GM12875 (cell line): ENCODE data around the gene FAM135A.
A peak's percentile ranks its signal among the peaks of the same experiment; 100 is the strongest.

Source experiments
- H3K4me3 ChIP-seq: one replicate; pipeline ENCODE4 v1.5.1; 2011; ENCODE audit warnings: low read depth, low read length, control low read depth
- TF ChIP-seq, protein P1 (sequence below): IDR thresholded peaks from 2 replicates; pipeline ENCODE4 v1.5.1; 2011; ENCODE audit warnings: low read depth, mild to moderate bottlenecking, control low read depth, inconsistent platforms, low read length, moderate library complexity, borderline replicate concordance; ENCODE audit not compliant: insufficient read depth

FAM135A gene

DNA sequence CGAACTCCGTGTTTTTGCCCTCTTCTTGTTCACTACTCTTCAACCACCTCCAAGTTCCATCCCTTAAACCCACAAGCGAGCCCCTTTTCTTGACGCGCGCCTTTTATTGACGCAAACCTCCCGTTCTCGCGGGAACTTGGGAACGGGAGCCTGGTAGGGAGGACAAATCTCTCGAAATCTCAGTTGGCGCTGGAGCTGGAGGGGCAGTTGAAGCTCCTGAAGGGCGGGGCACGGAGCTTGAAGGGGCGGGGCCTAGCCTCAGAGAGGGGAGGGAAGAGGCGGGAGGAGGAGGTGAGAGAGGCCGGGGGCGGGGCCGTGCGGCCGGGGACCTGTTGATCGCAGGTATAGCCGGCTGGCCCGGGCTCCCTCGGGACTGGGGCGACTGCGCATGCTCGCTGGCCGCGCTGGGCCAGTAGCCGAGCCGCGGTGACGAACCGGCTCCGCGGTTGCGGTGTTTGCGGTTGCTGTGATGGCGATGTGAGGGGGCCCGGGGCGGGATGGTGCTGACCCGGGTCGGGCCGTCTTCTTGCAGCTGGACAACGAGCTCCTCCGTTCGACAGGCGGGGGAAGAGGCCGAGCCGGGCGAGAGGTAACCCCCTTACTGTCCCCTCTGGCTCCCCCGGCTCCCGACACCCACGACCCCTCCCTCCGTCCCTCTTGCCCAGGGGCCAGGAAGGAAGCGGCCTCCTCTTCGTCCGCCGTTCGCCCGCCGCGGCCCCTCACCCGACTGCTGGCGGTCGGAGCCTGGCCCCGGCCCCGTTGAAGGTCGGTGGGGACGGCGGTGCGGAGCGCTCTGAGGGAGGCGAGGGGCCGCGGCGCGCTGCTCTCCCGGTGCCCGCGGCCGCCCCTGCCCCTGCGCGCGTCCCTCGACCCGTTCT lies at the start of gene FAM135A:
Gene FAM135A (plus strand): TSS at position 395 of the 878 bp plus-strand sequence. CDS start 14,835 bp downstream, outside the sequence.
- peak within 1 kb of the TSS; percentile 94 for H3K4me3 ChIP-seq
- TF ChIP-seq, protein P1, sequence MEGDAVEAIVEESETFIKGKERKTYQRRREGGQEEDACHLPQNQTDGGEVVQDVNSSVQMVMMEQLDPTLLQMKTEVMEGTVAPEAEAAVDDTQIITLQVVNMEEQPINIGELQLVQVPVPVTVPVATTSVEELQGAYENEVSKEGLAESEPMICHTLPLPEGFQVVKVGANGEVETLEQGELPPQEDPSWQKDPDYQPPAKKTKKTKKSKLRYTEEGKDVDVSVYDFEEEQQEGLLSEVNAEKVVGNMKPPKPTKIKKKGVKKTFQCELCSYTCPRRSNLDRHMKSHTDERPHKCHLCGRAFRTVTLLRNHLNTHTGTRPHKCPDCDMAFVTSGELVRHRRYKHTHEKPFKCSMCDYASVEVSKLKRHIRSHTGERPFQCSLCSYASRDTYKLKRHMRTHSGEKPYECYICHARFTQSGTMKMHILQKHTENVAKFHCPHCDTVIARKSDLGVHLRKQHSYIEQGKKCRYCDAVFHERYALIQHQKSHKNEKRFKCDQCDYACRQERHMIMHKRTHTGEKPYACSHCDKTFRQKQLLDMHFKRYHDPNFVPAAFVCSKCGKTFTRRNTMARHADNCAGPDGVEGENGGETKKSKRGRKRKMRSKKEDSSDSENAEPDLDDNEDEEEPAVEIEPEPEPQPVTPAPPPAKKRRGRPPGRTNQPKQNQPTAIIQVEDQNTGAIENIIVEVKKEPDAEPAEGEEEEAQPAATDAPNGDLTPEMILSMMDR = no peak

DNA sequence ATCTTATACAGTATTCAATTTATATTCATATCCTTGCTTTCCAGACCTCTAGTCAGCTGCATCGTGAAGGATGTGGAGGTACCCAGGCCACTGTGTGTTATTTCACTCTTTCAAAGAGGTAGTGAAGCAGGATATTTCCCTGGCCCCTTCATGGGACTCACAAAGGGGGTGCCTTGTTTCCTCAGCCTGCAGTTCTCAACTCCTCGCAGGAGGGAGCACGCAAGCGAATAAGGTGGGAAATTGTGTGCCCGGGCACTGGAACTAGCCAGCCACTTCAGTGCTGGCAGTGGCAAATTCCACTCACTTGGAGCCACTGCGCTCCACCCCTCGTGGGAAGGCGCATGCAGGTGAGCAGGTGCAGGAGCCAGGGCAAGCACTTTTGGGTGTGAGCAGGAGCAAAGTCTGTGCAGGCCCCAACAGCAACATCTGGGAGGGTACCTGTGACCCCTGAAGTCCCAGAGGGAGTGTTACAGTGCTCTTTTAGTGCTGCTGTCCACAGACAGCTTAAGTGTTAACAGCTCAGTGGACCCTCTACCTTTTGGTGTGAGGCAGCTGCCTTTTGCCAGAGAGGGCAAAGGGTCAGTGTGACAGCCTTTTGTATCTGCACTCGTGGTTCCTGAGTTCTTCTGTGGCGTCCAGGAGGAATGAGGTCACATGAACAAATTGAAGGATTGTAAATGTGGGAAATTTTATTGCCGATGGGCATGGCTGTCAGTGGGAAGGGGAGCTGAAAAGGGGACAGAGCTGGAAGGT lies 49.4 kb upstream of the FAM135A start:
- TF ChIP-seq, protein P1 = no peak
- H3K4me3 ChIP-seq = no peak overlapping the region

DNA sequence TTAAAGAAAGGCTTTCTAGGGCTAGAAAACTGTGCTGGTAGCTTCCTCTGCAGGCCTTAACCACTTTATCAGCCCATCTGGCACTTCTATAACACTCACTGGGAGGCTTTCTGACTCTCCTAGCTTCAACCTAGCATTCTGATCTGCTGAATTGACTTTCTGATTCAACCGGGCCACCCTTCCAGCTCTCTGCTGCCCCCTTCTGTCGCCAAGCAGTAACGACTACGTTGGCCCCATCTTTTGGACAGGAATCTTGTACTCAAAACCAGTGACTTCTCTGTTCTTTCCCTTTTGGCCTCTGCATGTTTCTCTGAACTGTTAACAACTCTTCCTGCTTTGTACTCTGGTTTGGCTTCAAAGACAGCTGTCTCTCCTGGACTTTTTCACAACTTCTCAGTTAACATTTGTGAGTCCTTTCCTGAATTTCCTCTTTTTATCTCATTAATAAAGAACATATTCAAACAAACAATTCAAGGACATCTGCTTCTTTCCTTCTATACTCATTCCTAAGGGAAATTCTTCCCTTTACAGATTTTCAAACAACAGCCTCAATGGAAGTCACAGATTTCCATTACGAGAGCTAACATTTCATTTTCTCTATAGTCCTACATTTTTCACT lies 43.9 kb upstream of the FAM135A start:
- TF ChIP-seq, protein P1 = peak; percentile 88
- no peak overlapping the region for H3K4me3 ChIP-seq

DNA sequence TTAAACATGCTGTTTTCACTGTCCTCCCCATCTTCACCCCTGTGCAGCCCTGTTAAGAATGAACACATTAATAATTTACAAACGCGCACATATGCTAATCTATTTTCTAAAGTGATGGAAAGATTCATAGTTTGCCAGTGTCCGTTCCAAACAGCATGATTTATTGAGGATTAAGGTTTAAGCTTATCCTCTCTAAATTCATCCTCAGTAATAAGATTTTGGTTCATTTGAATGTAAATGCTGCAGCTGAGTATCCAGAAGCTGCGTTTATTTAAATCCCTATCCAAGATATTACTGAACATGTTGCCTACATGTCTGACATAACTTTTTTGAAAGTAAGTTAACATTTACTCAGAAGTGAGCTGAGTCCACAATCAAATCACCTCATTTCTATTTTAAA lies 42.8 kb upstream of the FAM135A start:
- H3K4me3 ChIP-seq = no peak overlapping the region
- TF ChIP-seq, protein P1 = no peak

DNA sequence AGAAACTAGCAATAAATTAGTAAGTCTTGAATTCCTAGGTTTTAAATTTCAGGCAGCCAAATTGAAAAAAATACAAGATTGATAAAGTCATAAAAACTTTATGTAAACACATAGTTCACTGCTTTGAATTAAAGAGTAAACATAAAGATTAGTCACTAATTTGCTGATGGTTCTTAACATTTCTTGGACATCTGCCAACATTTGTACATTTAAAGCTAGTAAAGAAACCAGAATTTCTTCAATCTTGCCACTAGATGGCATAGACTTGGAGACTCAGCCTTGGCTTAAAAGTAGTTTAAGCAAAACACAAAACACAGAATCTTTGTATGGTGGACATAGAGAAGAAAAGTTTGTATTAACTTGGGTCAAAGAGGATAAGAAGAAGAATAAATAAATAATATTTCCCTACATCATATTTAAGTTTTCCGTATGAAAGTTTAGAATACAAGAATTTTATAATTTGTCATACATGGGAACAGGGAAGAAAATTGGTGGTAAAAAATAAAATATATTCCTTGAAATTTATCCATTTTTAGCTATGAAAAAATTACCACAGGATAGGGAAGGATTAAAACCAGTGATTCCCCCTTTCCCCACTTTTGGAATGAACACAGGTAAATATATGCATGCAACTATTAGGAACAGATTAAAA lies 41.7 kb upstream of the FAM135A start:
- no peak overlapping the region for H3K4me3 ChIP-seq
- TF ChIP-seq, protein P1 = peak; percentile 44; the same call in 1 of the 2 replicates

DNA sequence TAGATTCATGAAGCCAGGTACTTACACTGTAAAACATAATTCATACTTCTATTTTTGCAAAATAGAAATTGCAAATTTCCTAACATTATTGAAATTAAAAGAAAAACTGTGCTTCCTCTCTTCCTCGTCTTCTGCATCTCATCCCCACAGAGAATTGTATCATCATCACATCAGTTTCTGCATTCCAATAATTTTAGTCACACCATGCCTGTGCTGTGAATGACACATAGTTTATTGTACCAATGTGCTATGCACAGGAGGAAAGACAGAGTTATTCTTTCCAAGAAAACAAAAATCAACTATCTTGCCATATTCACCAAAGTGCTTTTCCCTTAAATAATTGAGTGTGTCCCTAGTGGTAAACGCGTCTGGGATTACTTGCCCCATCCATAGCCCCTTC lies 38.1 kb upstream of the FAM135A start:
- no peak overlapping the region for H3K4me3 ChIP-seq
- TF ChIP-seq, protein P1 = no peak
